ENCODE results near the gene SPSB4. TPM values are rescaled to one million over a fixed set of nuclear protein-coding genes. Genes with fewer than 3 reads are reported as not detected.
A peak's percentile ranks its signal among the peaks of the same experiment; 100 is the strongest.

The SPSB4 gene
- total and polyA plus RNA-seq, 10 of the 15 experiments (the other 5 are each of a cell fraction or from before 2014, with no cell fraction given), result not detected

- no peak for TF ChIP-seq HDAC2 (IDR thresholded peaks at IDR 0.05)
- no peak for TF ChIP-seq ZNF274 (IDR thresholded peaks at IDR 0.05; ENCODE audit: insufficient read depth, insufficient read length)
- peak; percentile 80 for TF ChIP-seq SMC3 (IDR thresholded peaks at IDR 0.05; ENCODE audit: borderline replicate concordance, low read length)
- no peak for TF ChIP-seq HDGF (IDR thresholded peaks at IDR 0.05)
These were observed 54.9 kb downstream of the SPSB4 start (continued) for GRCh38 chr3:141105828-141106628.

- intact Hi-C loops (cut with micrococcal nuclease; ENCODE audit: unreplicated experiment) (loop anchor here (2.0 to 10.0 kb wide), 3 partner anchors 85 to 208 kb away; no protein-coding TSS in a partner anchor), in situ Hi-C loops (cut with MboI) (loop anchor here (5.0 kb wide), 2 partner anchors 105 to 210 kb away; no protein-coding TSS in a partner anchor)
- WGBS (ENCODE audit: insufficient coverage, insufficient replicate concordance, low lambda C conversion rate, missing lambda C conversion rate), result 4% methylated on average over 2 of the region's 2 CpGs
- H3K4me3 ChIP-seq, result no peak overlapping the region
- SMC1A ChIA-PET (ENCODE audit: uncharacterized antibody, unreplicated experiment), result no interaction called here
- H3K9me3 ChIP-seq (replicated peaks; ENCODE audit: control insufficient read depth, insufficient read depth, low read length), result no peaks in the 10 kb centered on the region
- POLR2A ChIA-PET, result no interaction called here
- H3K4me1 ChIP-seq (ENCODE audit: control insufficient read depth, insufficient read depth, low read length), result no peaks in the 10 kb centered on the region
- H2AFZ ChIP-seq (ENCODE audit: control insufficient read depth, low read depth, low read length), result no peak overlapping the region
- ATAC-seq (no peak), DNase-seq (ENCODE audit: low read depth, low spot score) (no peak), FAIRE-seq (no peak)
- BruUV-seq (replicated peaks), result no TSS peak
- RAD21 ChIA-PET (ENCODE audit: unreplicated experiment), result no interaction called here
- no peak overlapping the region for H3K9ac ChIP-seq (ENCODE audit: control insufficient read depth, insufficient read depth, low read length)
- no peaks in the 10 kb centered on the region for H4K20me1 ChIP-seq (ENCODE audit: control insufficient read depth, insufficient read depth)
- H3K36me3 ChIP-seq (ENCODE audit: control insufficient read depth in 2 of 2, insufficient read depth in 2 of 2, low read length in 1 of 2), result no peaks in the 10 kb centered on the region
- no peak overlapping the region for H3K27ac ChIP-seq (ENCODE audit: control insufficient read depth, insufficient read depth)
- TF ChIP-seq IRF5 (IDR thresholded peaks at IDR 0.05; ENCODE audit: borderline replicate concordance), result no peak
- TF ChIP-seq TCF3 (IDR thresholded peaks at IDR 0.05; ENCODE audit: borderline replicate concordance, insufficient read depth, low read depth, low read length), result no peak
- no peak for TF ChIP-seq MTA3 (IDR thresholded peaks at IDR 0.05; ENCODE audit: borderline replicate concordance, low read length)
- TF ChIP-seq SP1 (IDR thresholded peaks at IDR 0.05; ENCODE audit: low read depth, low read length), result no peak
- TF ChIP-seq MYC (IDR thresholded peaks at IDR 0.05; ENCODE audit: insufficient read depth, insufficient read length, insufficient replicate concordance, low read length, severe bottlenecking), result no peak
- no peak for TF ChIP-seq SIX5 (IDR thresholded peaks at IDR 0.05; ENCODE audit: low read depth, low read length, severe bottlenecking)
- TF ChIP-seq MTA2 (IDR thresholded peaks at IDR 0.05; ENCODE audit: low read depth), result no peak
- TF ChIP-seq MYB (IDR thresholded peaks at IDR 0.05; ENCODE audit: borderline replicate concordance, low read depth, low read length), result no peak
- TF ChIP-seq KAT2A (conservative IDR thresholded peaks at IDR 0.05; ENCODE audit: control insufficient read depth, low read depth, low read length), result no peak
- TF ChIP-seq NR2C2 (IDR thresholded peaks at IDR 0.05; ENCODE audit: borderline replicate concordance, control insufficient read depth, insufficient read length, low read depth), result no peak
- TF ChIP-seq STAT1 (conservative IDR thresholded peaks at IDR 0.05), result no peak
- no peak for TF ChIP-seq NFYB (IDR thresholded peaks at IDR 0.05; ENCODE audit: insufficient read depth, low read depth, low read length)
- TF ChIP-seq PML (IDR thresholded peaks at IDR 0.05; ENCODE audit: low read length), result no peak
- no peak for TF ChIP-seq WRNIP1 (IDR thresholded peaks at IDR 0.05; ENCODE audit: borderline replicate concordance, low read depth, low read length)
- H3K4me2 ChIP-seq (ENCODE audit: control insufficient read depth, insufficient read depth), result no peak overlapping the region
- no peaks in the 10 kb centered on the region for H3K79me2 ChIP-seq (ENCODE audit: control insufficient read depth, insufficient read depth, low read length)
- CTCF ChIA-PET, result interaction anchor here (1.2 to 2.0 kb wide), 2 partner anchors 66 to 109 kb away, joined by 3 to 13 read pairs; no protein-coding TSS in a partner anchor
- no peaks in the 10 kb centered on the region for H3K27me3 ChIP-seq (replicated peaks in 1 of 2; ENCODE audit: control insufficient read depth in 2 of 2, insufficient read depth in 2 of 2, low read length in 1 of 2)
These were observed 55.7 kb downstream of the SPSB4 start for GRCh38 chr3:141106842-141107241.

All from GM12878 (cell line).